Measurements from ENCODE around the gene TMCO1.
"Not testable (repeated sequence)": the region's sequence is repeated elsewhere in the genome, so short reads cannot be mapped to it uniquely, and the experiment has no call there.

Gene TMCO1

DNA sequence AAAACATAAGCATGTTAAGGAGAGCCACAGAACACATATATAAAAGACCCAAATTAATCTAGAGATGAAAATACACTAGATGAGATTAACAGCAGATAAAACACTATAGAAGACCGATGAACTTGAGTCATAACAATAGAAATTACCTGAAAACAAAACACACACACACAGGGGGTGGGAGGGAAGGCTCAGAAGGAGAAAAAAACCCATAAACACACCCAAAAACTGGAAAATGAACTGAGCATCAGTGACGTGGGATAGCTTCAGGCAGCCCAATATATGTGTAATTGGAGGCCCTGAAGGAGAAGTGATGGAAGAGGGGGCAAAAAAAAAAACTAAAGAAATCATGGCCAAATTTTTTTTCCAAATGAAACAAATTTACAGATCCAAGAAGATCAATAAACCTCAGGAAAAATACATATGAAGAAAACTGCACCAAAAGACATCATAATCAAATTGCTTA is 81.7 kb downstream of the TMCO1 start:
- no peak for DNase-seq (ENCODE audit: low read depth in 3 of 3, low spot score in 1 of 3)

DNA sequence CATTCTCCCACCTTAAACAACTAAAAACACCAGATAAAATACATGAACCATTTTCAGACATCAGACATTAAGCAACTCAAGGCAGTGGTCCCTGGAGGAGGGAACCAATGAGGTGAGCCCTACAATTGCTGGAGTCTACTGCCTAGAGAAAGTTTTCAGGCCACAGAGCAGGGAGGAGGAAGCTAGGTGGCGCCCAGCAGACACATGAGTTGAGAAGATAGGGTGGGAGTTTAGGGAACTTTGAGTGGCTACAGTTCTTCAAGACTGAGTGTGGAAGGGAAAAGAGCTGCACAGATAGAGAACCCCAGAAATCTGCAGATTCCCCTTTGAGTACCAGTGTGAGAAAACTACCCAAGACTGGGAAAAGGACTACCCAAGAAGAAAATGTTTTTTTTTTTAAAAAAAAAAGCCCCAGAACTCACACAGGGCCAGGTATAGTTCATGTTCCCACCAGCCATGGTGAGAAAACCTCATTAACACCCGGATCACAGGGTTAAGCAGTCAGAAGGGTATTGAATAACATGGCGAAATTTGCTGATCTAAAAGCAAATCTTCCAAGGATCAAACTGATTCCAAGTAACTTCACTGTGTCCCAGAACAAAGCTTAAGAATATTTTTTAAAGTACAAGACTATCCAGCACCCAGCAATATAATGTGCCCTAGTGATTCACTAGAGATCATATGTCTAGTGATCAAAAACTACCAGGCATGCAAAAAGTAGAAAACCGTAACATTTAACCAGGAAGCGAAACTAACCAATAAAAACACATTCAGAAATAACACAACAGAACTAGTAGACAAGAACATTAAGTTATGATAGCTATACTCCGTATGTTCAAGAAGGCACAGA is 82.3 kb downstream of the TMCO1 start:
- DNase-seq (ENCODE audit: low read depth in 3 of 3, low spot score in 1 of 3), result no peak

DNA sequence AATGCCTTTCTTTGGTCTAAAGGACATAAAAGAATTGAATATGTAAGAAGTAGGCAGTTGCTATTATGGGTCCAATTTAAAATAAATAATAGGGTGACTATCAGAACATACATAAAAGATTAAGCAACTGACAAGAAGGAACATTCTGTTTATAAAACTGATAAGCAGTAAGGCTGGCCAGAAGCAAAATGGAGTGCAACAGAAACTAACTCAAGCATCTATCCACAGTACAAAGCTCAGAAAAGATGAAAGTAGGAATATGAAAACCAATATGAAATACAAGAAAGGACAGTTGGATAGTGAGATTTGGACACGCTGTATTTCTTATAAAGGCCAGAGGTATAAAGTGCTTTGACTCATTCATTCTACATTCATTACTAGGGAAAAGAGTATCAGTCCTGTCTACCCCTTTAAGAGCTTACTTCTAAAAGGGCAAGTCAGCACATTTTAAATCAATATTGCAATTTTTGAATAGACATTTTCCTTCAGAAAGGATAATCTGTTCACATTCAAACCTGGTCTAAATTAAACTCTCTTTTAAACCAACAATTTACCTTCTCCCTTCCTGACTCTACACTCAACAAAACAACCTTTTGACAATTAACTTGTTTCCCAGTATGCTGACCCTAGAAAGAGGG is 84.7 kb downstream of the TMCO1 start:
- no peak for DNase-seq (ENCODE audit: low read depth in 3 of 3, low spot score in 1 of 3)

DNA sequence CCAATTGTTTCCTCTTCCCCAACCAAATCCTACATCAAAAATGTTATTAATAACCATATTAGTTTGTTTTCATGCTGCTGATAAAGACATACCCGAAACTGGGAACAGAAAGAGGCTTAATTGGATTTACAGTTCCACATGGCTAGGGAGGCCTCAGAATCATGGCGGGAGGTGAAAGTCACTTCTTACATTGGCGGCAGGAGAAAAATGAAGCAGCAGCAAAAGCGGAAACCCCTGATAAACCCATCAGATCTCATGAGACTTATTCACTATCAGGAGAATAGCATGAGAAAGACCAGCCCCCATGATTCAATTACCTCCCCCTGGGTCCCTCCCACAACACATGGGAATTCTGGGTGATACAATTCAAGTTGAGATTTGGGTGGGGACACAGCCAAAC is 87.9 kb downstream of the TMCO1 start:
- DNase-seq (ENCODE audit: low read depth in 3 of 3, low spot score in 1 of 3), result not testable (repeated sequence)

DNA sequence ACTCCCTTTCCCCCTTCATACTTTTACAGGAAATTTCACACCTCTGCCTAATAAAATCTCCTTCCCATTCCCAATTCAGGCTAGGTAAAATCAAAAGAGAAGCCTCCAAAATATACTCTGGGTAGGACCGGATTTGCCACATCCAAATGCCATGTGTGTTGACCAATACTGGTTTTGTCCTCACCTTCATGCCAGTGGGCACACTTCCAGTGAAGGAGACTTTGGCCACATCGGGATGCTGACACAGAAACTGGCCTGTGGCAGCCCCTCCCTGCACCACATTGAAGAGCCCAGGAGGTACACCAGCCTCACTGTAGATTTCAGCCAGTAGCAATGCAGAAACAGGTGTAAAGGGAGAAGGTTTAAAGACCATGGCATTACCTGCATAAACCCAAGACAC is 88.4 kb downstream of the TMCO1 start:
- no peak for DNase-seq (ENCODE audit: low read depth in 3 of 3, low spot score in 1 of 3)

DNA sequence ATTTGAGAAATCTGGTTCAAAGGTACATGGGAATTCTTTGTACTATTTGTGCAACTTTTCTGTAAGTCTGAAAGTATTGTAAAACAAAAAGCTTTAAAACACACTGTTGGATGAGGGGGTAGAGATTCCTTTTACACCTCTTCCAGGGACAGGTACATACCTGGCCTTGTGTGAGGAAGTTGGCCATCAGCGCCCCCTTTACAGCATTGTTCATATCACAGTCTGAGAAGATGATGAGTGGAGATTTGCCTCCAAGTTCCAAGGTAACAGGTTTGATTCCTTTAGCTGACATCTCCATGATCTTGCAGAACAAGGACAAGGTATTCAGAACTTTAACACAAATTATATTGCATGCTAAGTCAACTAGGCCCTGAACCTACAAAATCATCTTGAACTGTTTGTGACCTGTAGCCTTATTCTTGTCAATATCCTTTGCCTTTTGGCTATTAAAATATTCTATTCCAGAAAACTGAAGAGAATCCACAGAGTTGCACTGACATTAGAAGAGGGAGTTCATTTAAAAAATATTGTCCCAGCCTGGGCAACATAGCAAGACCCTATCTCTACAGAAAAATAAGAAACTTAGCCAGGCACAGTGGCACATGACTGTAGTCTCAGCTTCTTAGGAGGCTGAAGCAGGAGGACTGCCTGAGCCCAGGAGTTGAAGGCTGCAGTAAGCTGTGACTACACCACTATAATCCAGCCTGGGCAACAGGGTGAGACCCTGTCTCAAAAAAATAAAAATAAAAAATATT is 89.2 kb downstream of the TMCO1 start:
- no peak for DNase-seq (ENCODE audit: low read depth in 3 of 3, low spot score in 1 of 3)

DNA sequence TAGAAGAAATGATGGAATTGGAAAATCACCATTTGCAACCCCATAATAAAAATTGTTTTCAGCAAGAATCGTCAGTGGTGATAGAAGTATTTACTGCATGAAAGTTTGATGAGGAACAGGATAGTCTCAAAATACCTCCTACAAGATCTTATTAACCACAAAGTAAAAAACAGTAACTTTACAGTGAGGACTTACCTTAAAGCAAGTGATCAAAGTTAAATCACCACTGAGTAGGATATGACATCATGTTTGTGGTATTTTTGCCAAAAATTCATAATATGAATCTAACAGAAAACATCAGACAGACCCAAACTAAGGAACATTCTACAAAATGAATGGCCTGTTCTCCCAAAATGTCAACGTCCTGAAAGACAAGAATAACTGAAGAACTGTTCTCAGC is 90.2 kb downstream of the TMCO1 start:
- no peak for DNase-seq (ENCODE audit: low read depth in 3 of 3, low spot score in 1 of 3)

All from stimulated activated CD4-positive, alpha-beta T cell treated with anti-CD3 and anti-CD28 coated beads, TNF-alpha, amount 100 ng/mL, for 1 hour (primary cell).